Fibroblast of skin of left biceps (primary cell): Measurements from ENCODE around the gene SPACA7.

Experiments
- DNase-seq, 2 experiments: peaks; one replicate each; pipeline ENCODE4 v3.0.0-alpha.2; 2013; ENCODE audit warnings: low read depth in 2 of 2

The SPACA7 gene, protein sequence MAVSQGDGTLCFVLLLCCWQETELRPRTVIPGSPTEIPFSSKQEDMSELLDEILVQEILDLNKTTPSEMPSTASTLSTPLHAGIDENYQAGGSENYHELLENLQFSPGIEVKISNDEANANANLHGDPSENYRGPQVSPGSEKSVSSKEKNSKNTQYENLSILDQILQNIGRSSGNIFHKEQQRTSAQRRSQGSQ

DNA sequence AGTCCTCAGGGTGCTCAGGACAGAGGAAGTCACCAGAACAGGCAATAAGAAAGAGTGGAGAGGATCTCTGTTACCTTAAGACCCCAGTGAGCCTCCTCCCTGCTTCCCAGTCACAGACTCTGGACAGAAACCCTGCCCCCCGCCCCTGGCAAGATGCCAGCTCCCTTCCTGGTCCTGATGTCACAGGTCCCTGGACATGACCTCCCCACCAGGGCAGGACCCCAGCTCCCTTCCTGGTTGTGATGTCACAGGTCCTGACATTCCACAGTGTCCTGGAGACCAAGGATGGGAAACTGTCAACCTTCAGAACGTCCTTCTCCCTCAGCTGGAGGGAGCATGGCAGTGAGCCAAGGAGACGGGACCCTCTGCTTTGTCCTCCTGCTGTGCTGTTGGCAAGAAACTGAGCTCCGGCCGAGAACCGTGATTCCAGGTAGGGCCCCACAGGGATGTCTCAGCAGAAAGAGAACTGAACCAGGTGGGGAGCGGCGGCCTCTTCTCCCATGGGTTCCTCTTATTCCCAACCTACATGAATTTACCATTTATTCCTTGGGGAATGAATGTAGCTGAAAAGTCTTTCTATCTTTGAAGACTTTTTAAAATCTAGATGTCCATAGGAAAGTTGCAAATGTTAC is at the start of gene SPACA7:
Gene SPACA7, plus strand, starts transcription at position 306 of the 632 bp plus-strand sequence. Its CDS starts 31 bp downstream, at position 337.
- no peak for DNase-seq

DNA sequence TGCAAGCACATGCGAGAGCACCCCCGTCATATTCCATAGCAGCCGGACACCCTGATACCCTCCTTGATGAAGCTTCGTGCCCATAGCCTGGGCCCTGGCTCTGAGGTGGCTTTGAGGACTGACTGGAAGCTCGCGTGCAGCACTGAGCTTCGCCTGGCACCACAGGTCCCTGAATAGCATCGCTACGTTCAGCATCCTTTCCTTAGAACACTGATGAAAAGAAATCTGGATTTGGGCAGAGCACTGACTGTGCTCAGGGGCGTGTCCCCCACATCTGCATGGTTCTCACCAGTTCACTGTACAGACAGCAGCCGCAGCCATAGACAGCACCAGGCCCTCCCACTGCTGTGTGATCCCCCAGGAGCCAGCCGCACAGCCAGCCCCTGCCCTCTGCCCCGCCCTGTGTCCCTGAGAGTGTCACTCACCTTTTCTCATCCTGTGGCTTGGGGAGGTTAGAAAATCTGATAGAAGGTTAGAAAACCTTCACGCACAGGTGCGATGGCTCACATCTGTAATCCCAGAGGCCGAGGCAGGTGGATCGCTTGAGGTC is 49.3 kb upstream of the SPACA7 start:
- no peak for DNase-seq

DNA sequence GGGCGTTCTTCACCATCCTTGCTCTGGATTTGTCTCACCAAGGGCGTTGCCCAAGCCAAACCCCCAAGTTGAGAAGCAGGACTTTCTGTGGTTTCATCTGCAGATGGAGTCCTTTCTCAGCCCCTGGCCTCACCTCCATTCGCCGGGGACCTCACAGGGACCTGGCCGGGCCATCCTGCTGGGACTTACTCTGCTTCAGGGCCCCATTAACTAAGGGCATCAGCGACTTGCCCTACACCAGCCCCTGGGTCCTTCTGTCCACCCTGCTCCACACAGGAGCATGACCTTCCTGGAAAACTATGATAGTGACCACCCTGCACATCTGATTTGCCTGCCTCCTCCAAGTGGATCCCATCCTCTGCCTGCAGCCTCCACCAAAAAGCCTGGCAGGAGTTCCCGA is 47.2 kb upstream of the SPACA7 start:
- DNase-seq: no peak

DNA sequence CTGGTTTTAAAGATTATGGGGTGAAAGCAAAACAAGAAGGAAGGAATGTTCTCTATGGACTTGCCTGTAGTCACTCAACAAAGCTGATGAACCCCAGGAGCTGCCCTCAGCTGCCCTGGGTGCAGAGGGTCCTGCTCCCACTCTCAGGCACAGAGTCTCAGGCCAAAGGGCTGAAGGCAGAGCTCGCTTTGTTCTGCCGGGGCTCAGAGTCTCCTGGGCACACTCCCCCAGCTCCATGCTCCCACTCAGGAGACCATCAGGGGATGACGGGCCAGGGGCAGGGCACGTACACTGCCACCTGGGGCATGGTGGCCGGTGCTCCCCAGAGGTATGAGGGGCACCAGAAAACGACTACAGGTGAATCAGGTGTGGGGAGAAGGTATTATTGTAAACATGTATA is 46.8 kb upstream of the SPACA7 start:
- no peak for DNase-seq

DNA sequence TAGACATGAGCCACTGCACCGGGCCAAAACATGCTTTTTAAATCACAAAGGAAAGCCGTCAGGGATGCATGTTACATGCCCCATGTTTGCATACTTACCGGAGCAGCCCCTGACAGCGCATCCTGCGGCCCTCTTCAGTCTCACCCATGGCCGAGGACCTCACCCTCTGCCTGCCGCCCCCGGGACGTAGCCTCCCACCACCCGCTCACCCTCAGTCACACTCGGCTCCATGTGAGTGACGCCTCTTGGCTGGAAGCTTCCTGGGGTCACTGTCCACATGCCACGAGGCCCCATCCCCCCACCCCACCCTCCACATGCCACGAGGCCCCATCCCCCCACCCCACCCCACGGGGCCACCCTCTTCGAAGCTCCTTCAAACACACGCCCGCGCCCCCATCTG is 46.1 kb upstream of the SPACA7 start:
- no peak for DNase-seq

DNA sequence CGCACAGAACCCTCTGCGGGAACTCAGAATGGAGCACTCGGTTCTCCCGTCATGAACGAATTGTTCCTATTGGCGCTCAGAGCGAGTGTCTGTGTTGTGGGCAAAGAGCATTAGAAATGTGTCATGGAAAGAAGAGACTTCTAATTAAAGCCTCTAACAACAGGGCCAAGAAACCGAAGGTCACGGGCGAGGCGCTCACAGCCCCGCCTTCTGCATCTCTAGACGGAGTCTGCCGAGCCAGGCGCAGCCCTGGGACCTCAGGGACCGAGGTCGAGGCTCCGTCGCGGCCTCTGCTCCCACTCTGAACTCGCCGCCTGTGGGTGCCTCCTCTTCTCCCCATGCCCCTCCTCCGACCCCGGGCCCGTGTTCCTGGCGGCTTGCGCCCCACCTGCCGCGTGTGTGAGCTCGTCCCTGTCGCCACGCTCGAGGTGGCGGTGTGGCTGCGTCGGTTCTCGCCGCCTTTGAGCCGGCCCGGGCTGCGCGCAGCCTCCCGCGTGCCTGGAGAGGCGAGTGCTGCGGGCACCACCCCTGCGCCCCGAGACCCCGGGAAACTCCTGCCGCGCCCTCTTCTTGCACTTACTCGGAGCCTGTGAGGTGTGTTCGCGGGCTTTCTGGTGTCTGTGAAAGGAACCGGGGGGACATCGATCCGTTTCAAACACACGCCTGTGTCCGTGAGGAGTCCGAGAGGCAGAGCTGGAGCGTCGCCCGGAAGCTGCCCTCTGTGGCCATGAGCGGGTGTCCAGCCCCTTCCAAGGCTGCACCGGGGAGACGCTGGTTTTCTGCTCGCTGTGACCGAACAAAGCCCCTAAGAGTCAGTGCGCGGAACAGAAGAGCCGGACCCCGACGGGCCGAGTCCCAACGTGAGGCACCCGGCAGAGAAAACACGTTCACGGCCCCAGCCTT is 45.4 kb upstream of the SPACA7 start:
- DNase-seq: no peak

DNA sequence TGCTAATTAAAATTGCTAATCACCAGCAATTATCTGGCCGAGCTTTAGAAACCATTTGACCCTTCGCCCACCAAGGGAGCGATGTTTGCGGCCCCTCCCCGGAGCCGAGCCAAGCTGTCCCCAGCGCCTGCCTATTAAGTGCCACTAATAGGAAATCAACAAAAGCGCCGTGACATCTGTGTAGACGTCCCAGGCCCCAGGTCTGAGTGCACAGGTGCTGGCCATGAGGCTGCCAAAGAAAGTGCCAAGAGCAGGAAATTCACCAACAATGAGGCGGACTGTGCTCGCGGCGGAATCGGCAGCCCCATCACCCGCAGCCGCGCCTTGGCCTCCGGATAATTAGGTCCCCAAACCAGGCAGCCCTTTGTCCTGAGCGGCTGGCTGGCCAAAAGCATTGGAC is 44.5 kb upstream of the SPACA7 start:
- DNase-seq: no peak

DNA sequence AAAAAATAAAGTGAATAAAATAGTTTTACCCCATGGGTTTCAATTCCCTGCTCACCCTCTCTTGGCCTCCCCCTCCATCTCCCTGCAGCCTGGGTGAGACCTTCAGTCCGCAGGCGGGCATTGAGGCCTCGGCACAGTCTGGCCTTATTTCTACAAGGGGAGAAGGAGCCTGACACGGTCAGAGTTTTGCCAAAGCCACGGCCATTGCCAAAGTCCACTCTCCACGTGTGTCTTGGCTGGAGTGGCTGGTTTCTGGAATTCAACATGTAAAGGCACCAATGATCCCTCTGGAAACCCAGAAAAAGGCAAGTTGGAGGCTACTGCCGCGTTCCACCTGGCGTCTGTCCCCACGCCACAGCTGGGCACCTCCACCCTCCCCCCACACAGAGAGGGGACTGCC is 43.4 kb upstream of the SPACA7 start:
- DNase-seq: no peak

DNA sequence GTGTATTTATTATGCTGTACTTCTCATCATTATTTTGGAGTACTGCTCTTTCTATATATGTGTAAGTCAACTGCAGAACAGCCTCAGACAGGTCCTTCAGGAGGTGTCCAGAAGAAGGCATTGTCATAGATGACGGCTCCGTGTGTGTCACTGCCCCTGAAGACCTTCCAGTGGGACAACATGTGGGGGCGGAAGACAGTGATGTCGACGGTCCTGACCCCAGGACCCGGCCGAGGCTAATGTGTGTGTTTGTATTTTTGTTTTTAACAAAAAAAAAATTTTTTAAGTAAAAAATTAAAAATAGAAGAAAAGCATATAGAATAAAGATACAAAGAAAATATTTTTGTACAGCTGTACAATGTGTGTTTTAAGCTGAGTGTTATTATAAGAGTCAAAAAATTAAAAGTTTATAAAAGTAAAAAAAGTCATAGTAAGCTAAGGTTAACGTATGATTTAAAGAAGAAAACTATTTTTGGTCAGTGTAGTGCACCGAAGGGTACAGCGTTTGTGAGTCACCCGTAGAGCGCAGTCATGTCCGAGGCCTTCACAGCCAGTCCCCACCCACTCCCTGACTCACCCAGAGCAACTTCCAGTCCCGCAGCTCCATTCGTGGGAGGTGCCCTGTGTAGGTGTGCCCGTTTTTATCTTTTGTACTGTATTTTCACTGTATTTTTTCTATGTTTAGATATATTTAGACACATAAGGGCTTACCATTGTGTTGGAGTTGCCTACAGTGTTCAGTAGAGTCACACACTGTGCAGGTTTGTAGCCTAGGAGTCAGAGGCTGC is 42.2 kb upstream of the SPACA7 start:
- DNase-seq: no peak

DNA sequence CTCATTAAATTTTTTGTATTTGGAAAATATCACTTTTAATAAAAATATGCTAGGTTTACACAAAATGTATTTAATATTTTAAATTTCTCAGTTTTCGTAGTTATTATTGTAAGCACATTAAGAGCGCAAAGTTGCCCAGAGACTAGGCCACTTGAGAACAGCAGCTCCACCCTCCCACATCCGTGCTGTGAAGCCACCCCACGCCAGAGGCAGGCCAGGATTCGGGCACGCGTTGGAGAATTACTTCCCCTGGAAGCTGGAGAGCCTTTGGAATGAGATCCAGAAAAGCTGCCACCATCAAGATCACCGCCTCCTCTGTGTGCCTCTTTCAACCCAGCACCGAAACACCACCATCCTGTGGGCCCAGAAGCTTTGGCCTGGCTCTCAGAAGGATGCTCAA is 41.0 kb upstream of the SPACA7 start:
- DNase-seq: no peak

DNA sequence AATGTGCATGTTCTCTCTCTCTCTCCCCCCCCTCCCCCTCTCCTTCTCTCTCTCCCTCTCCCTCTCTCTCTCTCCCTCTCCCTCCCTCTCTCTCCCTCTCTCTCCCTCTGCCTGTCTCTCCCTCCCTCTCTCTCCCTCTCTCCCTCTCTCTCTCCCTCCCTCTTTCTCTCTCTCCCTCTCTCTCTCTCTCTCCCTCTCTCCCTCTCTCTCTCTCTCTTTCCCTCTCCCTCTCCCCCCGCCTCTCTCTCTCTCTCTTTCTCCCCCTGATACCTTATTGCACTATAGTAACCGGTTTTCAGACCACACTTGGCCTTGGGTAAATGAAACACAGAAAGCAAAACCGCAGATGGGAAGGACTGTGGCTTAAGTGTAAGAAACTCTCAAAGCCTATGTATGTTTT is 34.7 kb upstream of the SPACA7 start:
- no peak for DNase-seq

DNA sequence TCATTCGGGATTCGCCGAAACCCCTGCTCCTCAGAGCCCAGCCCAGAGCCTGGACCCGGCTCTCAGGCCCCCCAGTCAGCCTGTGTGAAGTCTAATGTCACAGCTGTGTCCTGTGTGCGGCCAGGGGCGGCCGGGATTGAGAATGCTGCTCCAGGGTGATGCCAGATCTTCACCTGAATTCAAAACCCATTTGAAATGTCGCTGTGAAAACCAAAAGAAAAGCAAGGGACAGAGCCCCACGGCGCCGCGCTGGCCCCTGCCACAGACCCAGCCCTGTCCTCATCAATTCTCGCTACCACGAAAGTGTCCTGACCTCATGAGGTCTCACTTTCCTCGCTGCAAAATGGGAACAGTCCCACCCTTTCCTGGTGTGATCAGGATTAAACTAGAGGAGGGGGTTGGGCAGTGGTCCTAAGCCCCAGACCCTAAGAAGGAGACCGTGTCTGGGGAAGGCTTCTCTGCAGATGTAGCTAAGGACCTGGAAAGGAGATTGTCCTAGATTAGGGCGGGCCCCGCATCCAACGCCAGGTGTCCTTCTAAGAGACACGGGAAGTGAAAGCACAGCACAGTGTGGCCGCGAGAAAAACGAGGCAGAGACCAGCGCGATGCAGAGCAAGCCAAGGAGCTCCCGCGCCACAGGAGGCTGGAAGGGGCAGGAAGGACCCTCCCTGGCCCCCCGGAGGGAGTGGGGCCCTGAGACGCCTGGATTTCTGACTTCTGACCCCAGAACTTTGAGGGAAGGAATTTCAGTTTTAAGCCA is 34.0 kb upstream of the SPACA7 start:
- DNase-seq: no peak

DNA sequence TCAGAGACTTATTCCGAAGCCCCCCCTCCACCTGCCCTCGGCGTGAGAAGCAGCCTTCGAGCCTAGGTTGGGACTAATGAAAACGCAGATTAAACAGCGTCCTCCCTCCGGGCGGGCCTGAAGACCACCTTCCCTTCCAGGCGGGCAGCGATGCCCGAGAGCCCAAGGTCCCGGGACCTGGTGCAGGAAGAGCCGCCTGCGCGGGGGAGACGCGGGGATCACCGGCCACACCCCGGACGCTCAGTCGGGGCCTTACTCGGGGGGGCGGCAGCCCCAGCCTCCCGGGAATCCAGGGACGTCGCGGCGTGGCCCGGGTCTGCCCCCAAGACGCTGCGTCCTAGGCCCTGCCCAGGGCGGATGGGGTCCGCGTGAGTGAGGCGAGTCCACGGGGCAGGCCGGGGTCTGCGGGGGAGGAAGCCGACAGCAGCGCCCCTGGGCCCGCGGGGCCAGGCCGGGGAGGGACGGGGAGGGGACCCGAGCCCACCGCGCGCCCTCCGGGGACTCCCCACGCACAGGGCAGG is 33.3 kb upstream of the SPACA7 start:
- no peak for DNase-seq

DNA sequence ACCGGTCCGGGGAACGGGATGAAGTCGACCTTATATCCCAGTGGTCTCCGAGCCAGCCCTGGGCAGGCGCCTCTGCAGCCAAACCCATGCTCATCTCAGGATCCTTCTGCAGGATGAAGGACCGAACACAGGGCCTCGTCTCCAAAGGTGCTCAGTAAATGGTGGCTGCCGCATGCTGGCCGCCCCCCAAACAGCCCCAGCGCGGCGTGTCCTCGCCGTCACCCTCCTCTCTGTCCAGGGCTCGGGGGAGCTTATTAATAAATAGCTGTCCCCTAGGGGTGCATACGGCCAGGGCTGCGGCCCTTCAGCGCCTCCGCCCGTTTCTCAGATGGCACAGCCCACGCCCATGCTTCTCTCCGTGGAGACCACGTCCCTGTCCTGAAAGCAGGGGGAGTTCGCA is 32.6 kb upstream of the SPACA7 start:
- DNase-seq: no peak

DNA sequence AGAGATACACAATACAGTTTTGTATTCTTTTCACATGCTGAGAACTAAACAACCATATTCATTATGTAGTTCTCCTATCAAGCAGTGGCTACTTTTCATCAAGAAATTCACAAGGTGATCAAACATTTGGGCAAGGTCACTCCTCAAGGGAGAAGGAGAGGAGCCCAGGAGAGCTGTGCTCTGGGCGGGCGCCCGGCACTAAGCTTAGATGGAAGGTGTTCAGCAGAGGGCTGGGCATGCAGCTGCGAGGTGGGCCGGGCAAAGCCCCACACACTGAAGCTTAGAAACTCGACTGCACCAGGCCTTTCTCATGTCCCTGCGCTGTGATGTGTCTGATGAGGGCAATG is 30.4 kb upstream of the SPACA7 start:
- DNase-seq: no peak

DNA sequence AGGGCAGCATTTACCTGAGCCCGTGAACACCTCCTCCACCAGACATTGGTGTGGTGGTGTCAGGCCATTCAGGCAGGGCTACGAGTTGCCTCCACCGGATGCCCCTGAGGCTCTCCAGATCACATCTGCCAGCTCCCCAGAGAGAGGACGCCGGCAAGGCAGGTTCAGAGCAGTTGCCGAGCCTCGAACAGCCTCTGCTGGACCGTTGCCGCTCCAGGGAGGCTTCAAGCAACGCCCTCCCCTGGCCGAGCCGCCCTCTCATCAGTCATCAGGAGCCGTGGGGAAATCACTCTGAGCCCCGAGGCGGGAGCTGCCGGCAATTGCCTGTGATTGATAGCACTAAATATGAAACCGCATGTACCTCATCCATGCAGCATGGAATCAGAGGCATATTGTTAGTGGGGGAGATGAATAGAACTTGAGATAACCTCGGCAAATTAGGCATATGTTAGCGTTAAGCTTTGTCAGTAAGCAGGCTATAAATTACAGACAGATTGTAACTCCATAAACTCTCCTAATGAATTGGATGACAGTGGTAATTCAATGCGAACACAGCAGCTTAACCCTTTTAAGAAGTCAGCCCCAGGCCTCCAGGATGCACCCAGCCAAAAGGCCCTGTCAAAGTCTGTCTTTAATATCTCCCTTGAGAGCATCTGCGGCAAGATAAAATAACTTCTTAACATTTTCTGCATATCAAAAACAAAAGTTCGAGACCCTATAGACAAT is 29.8 kb upstream of the SPACA7 start:
- DNase-seq: no peak

DNA sequence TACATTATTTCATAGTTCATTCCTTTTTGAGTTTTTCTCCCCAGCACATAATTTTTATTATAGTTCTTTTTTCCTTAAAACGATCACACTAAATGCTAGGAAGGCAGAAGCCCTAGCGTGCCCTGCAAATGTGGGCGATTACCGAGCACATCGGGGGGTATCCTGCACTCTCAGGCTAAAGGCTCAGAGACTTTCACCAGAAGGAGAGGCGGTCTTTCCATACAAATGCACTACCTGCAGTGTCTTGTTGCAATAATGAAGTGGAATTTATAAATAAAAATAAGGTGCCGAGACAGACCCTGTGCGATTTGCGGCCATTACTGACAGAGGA is 29.3 kb upstream of the SPACA7 start:
- DNase-seq: no peak

DNA sequence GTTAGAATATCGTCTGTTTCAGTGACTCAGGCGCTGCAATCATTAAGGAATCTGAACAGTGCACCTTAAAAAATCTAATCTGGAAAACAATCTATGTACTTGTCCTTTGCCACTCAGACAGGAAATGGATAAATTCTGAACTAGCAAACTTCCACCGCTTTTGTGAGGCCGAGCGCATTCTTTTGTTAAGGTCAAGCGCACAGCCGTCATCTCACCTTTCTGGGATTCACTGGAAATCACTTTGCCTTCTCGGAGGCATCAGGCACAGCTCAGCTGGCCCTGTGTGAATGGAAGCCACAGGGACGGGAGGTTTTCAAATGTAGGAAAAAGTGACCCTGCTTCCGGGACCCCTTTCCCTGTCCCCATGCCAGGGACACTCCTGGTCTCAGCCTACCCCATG is 28.2 kb upstream of the SPACA7 start:
- no peak for DNase-seq

DNA sequence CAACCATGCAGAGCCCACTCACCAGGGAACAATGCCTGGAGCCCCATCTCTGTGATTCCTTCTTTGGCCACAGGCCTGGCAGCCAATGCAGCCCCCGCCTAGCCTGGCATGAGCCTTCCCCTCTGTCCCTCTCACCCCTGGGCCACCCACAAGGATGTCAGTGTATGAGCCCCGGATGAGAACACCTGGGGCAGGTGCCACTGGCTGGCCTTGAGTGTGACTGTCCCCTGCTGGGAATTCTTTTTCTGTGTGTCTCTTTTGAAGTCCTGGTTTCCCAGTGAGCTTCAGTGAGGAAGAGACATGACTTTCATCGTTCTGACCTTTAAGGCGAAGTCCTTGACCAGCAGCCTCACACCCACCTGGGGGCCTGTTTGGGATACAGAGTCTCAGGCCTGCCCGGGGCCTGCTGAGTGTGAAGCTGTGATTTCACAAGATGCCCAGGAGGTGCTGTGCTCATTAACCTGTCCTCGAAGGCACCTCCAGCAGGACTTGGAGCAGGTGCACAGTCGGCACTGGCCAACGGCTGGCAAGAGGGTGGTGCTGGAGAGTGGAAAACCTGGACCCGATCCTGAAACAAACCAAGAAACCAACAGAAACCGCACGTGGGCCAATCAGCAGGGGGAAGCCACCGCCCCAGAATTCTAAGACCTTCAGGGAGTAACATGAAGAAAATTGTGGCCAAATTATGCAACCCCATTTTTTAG is 27.4 kb upstream of the SPACA7 start:
- no peak for DNase-seq

DNA sequence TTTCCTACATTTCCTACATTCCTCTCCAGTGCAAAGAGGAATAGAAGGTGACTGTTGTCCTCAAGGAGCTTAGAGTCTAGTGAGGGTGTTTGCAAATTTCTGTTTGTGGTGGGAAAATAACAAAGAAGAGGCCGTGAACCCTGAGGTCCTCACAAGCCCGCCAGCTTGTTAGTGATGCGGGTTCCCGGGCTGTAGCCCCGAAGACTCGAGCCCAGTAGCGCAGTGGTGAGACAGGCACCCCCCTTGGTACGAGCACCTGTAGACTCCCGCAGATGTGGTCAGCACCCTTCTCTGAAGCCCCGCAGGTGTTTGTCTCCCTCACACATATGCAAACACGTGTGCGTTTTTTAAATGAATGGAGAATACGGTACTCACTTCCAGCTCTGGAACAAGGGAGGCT is 26.5 kb upstream of the SPACA7 start:
- no peak for DNase-seq
